GM12872 (cell line): ENCODE results near the gene FGF2.

Source experiments
- TF ChIP-seq, protein P1 (sequence below): IDR thresholded peaks from 3 replicates; pipeline ENCODE4 v1.5.1; 2011; ENCODE audit warnings: low read depth, mild to moderate bottlenecking, low read length, moderate library complexity; ENCODE audit not compliant: insufficient read depth

Gene FGF2

DNA sequence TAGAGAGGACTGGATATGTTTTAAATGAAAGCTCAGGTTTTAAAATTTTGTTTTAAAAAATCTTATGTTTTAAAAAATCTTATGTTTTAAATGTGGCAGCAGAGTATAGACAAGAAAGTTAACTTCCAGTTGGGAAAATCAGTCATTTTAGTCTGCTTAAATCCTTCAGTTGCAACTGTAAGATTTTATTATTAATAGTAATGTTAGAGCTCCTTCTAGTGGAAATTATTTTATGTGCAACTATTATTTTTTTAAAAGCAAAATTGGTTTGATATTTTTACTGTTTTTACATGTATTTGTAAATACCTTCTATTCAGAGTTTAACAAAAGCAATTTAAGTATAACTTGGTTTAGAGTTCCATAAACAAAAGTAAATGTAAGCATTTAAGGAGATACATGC lies 104.2 kb downstream of the FGF2 start:
- TF ChIP-seq, protein P1, sequence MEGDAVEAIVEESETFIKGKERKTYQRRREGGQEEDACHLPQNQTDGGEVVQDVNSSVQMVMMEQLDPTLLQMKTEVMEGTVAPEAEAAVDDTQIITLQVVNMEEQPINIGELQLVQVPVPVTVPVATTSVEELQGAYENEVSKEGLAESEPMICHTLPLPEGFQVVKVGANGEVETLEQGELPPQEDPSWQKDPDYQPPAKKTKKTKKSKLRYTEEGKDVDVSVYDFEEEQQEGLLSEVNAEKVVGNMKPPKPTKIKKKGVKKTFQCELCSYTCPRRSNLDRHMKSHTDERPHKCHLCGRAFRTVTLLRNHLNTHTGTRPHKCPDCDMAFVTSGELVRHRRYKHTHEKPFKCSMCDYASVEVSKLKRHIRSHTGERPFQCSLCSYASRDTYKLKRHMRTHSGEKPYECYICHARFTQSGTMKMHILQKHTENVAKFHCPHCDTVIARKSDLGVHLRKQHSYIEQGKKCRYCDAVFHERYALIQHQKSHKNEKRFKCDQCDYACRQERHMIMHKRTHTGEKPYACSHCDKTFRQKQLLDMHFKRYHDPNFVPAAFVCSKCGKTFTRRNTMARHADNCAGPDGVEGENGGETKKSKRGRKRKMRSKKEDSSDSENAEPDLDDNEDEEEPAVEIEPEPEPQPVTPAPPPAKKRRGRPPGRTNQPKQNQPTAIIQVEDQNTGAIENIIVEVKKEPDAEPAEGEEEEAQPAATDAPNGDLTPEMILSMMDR = no peak

GRCh38 chr4:122932763-122933162 lies 106.1 kb downstream of the FGF2 start:
- TF ChIP-seq, protein P1 = no peak

GRCh38 chr4:122946142-122946541 lies 119.5 kb downstream of the FGF2 start:
- TF ChIP-seq, protein P1 = no peak
